CD4-positive, alpha-beta T cell treated with Interleukin-10 for 1 hour (primary cell): ENCODE results near the gene OR5M8.

Experiments
- DNase-seq: peaks from one replicate; pipeline ENCODE4 v3.0.0-alpha.2; 2020

The OR5M8 gene

GRCh38 chr11:56491270-56491669, at the start of gene OR5M8:
TSS of gene OR5M8 (minus strand) at chr11:56491370. CDS start at chr11:56491370, 0 bp downstream.
- no peak for DNase-seq

GRCh38 chr11:56533054-56533740, 42.0 kb upstream of the OR5M8 start:
- no peak for DNase-seq

GRCh38 chr11:56531856-56532255, 40.7 kb upstream of the OR5M8 start:
- DNase-seq: no peak

GRCh38 chr11:56522008-56522407, 30.8 kb upstream of the OR5M8 start:
- DNase-seq: no peak

- DNase-seq: no peak
Observed at GRCh38 chr11:56513280-56513679, 22.1 kb upstream of the OR5M8 start.

GRCh38 chr11:56509439-56509838, 18.3 kb upstream of the OR5M8 start:
- DNase-seq: no peak

GRCh38 chr11:56497010-56497409, 5.8 kb upstream of the OR5M8 start:
- no peak for DNase-seq

GRCh38 chr11:56495117-56495516, 3.9 kb upstream of the OR5M8 start:
- no peak for DNase-seq

GRCh38 chr11:56486801-56487200, 4.4 kb downstream of the OR5M8 start:
- DNase-seq: no peak

GRCh38 chr11:56474729-56475235, 16.4 kb downstream of the OR5M8 start:
- DNase-seq: no peak

GRCh38 chr11:56473252-56473651, 17.9 kb downstream of the OR5M8 start, which contains the start of gene OR5M3:
TSS of gene OR5M3 (minus strand) at chr11:56473352. CDS start at chr11:56470497, 2,855 bp downstream.
- no peak for DNase-seq

- no peak for DNase-seq
Observed at GRCh38 chr11:56457076-56457475, 34.1 kb downstream of the OR5M8 start.

GRCh38 chr11:56453521-56453920, 37.6 kb downstream of the OR5M8 start:
- no peak for DNase-seq
